Globus pallidus (tissue), 1 donor: Measurements from ENCODE around the gene GPC6.
A peak's percentile ranks its signal among the peaks of the same experiment; 100 is the strongest.

ENCODE experiments used
- DNase-seq: peaks from one replicate; pipeline ENCODE4 v3.0.0-alpha.2; 2015; ENCODE audit warnings: low spot score

The GPC6 gene

DNA sequence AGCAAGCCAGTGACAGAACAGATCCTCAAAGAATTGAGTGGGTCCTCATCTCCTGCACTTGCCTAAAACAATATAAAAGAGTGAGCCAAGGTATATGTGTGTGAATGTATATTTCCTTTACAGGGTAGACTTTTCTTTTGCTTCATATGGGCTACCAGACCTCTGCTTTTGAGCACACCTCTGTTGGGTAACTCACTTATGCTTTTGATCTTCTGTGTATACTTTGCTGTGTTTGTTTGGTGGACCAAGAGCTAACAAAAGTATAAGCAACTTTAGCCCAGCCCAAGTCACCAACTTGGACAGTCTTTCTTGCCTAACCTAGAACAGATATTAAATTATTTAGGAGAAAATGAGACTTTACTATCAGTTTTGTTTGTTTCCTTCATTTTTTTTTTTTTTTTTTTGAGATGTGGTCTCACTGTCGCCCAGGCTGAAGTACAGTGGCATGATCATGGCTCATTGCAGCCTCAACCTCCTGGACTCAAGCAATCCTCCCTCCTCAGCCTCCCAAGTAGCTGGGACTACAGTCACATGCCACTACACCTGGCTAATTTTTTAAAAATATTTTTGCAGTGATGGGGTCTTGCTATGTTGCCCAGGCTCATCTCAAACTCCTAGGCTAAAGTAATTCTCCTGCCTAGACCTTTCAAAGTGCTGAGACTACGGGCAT is 739.8 kb downstream of the GPC6 start:
- no peak for DNase-seq

DNA sequence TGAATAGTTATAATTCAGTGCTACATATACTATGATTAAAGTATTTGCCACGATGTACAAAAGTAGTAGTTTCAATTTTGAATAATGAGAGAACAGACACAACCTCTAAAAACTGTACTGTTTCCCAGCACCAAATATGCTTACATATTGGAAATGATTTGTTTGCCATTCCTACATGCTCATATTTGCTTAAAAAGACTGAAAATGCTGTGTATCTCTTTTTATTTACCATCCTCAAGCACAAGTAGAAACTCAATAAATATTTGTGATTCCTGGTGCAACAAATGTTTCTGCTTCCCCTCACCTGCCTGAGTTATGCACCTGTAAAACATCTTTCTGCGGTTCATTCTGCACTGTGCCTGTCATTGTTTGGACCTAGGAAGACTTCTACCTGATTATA is 740.7 kb downstream of the GPC6 start:
- DNase-seq, result no peak

DNA sequence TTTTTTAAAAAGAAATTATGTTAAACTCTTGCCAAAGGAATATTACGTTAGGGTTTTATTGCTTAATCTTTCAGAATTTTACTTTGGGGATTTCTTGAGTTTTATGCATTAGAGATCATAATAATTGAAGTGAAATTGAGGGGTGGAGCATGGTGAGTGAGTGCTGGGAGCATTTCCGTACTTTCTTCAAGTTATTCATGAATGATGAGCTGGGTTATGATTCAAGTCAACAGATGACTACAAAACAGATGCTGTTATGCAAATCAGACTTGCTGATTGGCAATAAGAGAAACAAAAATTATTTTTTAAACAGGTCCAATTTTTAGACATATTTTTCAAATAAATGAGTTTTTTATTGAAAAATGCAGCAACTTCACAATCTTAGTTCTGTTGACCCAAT is 748.6 kb downstream of the GPC6 start:
- no peak for DNase-seq

DNA sequence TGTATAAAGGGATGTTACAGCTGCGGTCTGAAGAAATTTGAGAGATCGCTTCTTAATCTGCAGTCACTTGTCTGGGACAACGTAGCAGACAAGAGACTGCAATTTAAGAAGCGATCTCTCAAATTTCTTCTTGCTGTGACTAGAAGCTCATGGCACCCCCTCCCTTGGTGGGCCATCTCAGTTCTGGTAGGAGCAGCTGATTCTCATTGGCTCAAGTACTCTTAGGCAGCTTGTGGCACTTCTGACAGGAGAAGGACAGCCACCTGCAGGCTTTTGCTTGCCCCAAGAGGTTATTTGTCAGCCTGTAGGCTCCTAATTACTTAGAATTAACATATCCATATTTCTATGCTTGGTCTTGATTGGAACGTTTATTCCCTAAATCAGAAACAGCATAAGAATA is 749.9 kb downstream of the GPC6 start:
- no peak for DNase-seq

DNA sequence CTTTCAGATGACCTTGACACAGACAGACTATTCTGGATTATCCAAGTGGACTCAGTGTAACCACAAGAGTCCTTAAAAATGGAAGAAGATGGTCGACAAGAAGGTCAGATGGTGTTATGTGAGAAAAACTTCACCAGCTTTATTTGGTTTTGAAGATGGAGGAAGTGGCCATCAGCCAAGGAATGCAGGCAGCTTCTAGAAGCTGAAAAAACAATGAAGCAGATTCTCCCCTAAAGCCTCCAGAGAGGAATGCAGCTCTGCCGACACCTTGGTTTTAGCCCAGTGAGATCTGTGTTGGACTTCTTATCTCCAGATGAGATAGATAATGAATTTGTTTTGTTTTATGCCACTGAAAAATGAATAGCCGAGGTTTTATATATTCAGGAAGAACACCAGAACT is 751.4 kb downstream of the GPC6 start:
- DNase-seq, result no peak

DNA sequence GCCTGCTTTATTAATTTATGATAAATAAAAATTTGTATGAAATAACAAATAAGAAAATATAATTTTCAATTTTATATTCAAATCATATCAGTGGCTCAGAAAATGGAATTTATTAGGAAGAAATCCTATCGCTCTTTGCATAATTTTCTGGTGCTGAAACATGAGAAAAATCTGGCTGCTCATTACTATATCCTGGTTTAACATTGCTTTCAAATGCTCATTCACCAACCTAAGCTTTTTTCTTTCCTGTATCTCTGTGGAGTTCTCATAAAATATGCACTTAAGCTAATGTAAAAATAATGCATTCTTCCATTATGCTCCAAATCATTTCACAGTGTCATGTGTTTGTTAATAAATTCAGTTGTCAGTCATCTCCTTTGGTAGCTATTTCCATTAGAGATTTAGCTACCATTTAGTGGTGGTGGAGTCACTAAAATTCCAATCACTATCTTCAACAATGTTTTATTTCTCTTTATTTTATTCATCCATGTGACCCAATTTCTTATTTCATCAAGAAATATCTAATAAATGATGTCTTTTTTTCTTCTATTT is 754.9 kb downstream of the GPC6 start:
- DNase-seq, result no peak

DNA sequence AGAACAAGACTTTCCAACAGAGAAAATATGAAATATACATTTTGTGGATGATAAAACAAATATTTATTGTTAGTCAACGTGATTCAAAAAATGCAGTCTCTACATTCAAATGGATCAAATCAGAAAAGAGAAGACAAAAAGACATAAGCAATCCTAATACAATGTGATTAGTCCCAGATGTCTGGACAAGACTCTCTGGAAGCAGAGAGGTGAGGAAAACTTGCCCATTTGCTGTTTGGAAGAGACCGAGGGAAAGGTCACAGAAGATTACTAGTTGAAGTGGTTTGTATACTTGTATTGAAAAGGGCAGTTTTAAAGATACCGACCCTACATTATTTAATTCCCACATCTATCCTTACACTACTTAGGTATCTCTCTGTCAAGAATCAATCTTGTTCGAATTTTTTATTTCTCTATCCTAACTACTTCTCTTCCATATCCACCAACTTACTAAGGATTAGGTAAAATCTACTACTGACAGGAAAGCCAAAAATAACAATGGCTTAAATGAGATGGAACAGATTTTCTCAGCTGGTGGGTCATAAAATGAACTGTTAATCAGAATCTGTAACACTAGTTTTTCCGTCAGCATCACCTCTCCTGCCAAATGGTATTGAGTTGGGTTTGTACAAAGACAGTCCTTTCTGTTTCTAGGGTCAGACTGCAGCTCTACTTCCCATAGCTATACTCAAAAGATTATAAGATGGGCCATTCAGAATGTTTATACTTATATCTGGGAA is 755.7 kb downstream of the GPC6 start:
- no peak for DNase-seq

DNA sequence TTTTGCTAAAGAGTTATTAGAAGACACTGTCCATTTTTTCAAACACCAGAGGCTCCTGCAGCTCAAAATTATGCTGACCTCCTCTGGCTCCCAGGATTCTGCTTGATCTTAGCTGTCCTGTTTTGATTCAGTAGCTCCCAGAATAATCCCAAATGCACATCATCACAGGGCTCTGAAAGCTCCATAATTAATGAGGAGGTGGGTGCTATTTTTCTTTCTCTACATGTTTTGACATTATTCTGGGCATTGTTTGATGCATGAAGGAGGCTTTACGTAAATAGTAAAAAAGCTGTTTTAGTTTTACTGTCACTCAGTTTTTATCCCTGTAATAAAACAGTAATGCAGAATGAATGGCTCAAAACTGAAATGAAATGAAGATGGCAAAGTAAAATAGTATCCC is 757.4 kb downstream of the GPC6 start:
- no peak for DNase-seq

DNA sequence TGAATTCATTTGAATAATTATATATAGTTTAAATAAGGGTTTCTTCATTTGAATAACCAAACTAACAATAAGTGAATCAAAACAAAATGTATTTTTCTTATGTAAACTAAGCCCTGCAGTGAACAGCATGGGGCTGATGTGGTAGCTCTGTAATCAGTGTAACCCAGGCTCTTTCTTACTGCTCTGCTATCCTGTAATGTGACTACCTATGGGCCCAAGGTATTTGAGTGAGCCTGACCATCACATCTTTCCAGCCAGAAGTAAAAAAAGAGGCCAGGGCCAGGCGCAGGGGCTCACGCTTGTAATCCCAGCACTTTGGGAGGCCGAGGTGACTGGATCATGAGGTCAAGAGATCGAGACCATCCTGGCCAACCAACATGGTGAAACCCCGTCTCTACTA is 758.3 kb downstream of the GPC6 start:
- no peak for DNase-seq

DNA sequence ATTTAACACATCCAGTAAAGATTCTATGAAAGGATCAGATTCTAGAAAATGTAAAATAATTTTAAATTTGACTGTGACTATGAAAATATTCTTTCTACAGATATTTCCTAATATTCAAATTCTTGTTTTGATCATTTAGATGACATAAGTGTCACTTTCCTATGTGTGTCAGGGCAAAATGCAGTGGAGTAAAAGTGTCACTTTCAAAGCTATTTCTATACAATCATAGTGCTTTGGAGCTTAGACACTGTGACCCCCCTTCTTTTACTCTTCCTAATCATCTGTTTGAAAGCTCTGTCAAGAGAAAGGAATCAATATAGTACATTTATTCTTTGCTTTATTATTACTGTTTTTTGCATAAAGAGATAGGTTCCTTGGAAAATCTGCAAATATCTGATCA is 760.9 kb downstream of the GPC6 start:
- no peak for DNase-seq

DNA sequence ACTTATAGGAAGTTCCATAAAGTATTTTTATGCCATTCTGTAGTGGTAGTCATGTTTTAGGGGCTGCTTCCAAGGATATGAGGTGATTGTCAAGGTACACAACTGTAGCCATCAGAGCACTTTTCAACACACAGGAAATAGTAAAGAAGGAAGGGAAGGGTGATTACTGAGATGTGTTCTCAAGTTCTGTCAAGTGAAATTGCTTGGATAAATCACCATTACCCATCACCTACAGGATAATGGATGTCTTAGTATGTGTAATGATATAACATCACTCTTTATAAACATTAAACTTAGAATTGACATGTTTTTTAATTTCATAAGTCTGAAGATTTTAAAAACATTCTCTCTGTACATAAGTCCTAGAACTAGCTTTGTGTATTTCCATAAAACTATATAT is 765.0 kb downstream of the GPC6 start:
- DNase-seq, result no peak

DNA sequence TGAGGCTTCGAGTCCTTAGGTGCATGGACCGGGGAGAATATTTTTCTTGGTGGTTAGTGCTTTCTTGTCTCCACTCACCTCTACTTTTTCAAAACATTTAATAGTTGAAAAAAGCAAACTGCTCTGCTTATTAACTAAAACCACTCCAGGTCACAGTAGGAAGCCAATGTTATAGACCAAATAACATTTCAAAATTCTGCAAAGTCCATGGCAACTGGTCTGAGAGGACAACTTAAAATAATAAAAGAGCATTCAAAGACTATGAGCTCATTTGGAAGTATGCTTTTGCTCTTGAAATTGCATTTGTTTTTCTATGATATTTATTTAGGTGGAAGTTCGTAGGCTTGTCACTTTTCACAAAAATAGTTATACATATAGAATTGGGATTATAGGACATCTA is 769.9 kb downstream of the GPC6 start:
- no peak for DNase-seq

DNA sequence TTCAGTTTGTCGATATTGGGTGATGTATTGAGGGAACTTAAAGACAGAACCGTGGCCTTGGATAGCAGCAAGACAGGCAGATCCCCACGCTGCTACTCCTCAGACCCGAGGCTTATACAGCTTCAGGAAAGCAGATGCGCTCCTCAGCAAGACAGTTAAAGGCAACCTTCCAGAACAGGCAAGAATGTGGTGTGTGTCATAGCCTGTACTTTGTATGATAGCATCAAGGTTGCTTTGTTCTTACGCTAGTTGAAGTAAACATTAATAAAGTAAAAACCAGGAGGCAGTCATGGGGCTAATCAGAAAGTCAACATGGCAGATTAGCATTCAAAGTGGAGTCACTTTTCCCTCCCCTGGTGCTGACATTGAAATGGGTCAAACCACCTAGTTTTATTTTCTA is 779.7 kb downstream of the GPC6 start:
- DNase-seq, result no peak

DNA sequence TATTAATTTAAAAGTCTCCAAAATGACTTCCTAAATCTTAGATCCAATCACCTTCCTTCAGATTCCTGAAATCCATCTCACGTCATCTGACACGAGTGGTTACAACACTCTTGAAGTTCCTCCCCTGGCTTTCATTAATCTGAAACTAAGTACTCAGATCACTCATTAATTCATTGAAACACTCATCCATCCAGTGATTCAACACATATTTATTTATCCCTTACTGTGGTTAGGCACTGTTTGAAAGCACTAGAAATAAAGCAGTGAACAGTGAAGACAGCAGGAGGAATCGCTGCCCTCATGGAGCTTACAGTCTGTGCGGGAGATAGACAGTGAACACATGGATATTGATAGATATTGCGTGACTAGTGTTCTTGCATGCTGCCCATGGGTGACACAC is 780.5 kb downstream of the GPC6 start:
- DNase-seq, result no peak

DNA sequence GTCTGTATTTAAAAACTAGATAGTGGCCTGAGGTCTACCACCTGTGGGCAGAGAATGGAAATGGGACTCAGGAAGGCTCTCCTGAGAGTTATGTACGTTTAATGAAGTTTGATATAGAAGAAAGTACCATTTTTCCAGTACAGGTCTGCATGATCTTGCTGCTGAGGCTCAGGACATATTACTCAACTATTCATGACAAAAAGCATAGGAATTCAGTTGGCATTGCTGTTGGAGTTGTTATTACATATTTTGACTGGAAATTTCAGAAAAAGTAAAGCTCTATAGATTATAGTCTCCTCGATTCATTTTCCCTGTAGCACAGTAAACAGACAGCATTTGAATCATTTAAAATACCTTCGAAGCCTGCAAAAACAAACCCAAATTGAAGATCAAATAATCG is 783.1 kb downstream of the GPC6 start:
- no peak for DNase-seq

DNA sequence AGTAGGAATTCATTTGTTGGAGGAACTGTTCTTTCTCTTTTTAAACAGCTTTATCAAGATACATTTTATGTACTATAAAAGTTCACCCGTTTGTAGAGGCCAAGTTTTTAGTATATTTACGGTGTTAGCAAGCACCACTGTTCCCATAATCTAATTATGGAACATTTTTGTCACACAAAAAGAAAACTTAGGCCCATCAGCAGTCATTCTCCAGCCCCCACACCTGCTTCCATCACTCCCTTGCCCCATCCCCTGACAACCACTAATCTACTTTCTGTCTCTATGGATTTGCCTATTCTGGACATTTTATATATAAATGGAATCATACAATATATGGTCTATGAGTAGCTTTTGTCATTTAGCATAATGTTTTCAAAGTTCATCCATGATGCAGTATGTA is 787.9 kb downstream of the GPC6 start:
- DNase-seq, result no peak

DNA sequence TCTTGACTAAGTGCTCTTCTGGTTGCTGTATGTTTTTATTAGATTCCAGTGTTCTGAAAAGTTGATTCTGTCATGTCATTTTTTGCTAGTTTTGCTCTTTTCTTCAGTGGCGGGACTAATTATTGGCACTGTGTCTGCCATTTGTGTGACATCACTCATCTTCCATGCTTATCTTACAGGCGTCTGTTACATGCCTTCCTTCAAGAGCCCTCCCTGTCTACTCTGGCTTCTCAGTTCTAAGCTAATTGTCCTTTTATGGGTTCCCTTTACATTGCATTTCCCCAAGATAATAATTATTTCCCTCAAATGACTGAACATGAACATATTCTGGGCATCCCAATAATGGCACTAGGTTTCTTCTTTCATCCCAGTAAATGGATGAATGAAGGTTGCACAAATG is 793.8 kb downstream of the GPC6 start:
- no peak for DNase-seq

DNA sequence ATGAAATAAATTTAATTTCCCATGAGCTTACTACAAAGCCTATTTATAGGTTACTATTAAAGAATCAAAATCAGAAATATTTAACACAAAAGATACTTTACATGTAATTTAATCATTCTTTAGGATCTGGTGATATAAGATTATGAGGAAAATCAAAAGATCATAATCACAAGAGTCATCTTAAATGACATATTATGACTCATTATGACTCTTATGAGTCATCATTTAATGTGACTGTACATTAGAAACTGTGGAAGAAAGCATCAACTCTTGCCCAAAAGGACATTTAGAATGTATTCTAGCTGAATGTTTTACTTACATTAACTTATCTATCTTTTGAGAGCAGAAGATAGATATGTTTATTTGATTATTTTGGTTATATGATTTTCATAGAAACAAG is 794.2 kb downstream of the GPC6 start:
- no peak for DNase-seq

DNA sequence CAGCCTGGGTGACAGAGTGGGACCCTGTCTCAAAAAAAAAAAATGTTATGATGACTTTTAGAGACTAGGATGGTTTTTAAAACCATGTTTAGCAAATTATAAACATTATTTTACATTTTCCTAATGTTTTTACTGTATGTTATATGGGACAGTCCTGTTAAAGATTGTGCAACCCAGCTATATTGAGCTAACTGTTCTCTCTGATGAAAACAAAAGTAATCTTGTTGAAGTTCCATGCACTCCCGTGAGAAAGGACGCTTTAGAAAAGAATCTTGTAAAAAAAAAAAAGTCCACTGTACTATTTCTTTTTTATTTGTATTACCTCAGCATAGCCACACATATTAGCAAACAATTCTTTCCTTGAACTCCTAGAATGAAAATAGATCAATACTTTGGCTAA is 801.6 kb downstream of the GPC6 start:
- DNase-seq, result no peak

DNA sequence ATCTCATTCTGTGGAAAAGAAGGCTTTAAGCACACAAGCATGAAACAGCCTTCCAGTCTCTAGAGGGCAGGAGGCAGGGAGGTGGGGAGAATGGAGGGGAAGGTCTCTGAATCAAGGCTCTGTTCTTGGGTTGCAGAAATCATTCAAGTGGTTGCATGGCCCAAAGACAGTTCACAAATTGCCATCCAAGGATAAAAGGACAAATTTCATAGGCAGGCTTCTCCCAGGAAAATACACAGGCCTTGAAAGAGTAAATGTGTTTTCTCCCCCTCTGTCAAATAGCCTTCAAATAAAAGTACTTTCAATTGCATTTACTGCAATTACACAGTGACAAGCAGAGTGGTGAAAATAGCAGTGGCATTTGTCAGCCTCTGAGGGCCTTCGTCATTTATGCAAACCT is 802.0 kb downstream of the GPC6 start:
- DNase-seq, result peak; percentile 16

DNA sequence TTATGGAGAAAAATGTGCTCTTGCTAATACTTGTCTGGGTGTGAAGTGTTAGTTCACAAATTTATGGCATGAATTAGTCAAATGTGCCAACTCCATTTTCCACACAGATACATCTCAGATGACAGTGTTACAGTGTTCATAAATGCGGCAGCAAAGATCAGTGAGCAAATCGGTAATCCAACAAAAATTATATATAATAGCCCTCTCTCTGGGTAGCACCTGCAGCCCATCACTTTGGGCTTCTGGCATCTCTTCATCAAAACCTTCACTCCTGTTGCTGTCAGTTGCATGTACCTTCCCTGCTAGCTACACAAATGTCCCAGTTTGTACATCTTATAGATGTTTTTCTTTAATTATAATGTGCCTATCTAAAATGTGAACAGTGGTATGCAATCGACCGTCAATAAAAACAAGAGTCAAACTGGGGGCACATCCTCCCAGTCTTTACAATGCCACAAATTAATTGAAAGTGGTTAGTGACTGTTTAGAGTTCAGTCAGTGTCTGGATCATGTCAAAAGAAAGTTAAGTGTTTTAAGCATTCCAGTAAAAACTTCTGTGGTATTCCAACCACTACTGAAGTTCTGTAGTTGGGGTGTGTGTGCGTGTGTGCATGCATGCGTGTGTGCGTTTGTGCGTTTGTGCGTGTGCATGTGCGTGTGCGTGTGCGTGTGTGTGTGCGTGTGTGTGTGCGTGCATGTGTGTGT is 804.0 kb downstream of the GPC6 start:
- DNase-seq, result no peak

DNA sequence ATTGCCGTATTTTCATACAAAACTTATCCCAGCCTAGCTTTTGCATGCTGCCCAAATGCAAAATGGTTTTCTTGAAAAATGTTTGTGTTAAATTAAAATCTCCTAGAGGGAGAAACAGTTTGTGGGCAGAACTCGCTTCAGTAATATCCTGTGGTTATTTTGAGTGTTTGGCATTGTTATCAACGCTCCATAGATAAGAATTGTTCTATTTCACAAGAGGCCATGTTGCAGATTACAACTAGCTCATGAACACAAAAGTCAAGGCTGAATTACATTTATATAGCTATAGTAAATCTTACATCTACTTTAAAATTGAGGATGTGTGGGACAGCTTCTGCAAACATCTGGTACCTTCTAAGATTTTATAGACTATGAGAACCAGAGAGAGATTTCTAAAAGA is 805.0 kb downstream of the GPC6 start:
- no peak for DNase-seq

DNA sequence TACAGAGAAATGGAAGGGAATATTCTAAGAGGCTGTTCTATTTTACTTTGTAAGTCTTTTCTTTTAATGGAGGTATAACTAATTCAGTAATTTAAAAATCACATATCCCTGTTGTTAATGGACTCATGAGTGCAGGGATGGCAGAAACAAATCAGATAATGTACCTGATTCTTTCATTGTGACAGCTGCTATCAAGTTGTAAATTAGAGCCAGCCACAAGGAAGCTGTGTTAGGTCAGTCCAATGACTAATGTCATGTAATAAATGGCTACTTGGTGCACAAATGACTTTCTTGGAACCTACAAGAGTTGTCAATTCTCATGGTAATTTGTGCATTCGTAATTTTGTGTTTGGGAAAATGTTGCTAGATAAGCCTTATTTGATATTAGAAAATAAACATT is 806.5 kb downstream of the GPC6 start:
- DNase-seq, result no peak
